NCI-H128 (cell line): ENCODE results near the gene CEP170B.
"Not testable (repeated sequence)": the region's sequence is repeated elsewhere in the genome, so short reads cannot be mapped to it uniquely, and the experiment has no call there.

Experiments used
- DNase-seq: peaks from one replicate; lab custom pipeline; 2025; ENCODE audit not compliant: unreplicated experiment; lab: John Stamatoyannopoulos, UW

The CEP170B gene

DNA sequence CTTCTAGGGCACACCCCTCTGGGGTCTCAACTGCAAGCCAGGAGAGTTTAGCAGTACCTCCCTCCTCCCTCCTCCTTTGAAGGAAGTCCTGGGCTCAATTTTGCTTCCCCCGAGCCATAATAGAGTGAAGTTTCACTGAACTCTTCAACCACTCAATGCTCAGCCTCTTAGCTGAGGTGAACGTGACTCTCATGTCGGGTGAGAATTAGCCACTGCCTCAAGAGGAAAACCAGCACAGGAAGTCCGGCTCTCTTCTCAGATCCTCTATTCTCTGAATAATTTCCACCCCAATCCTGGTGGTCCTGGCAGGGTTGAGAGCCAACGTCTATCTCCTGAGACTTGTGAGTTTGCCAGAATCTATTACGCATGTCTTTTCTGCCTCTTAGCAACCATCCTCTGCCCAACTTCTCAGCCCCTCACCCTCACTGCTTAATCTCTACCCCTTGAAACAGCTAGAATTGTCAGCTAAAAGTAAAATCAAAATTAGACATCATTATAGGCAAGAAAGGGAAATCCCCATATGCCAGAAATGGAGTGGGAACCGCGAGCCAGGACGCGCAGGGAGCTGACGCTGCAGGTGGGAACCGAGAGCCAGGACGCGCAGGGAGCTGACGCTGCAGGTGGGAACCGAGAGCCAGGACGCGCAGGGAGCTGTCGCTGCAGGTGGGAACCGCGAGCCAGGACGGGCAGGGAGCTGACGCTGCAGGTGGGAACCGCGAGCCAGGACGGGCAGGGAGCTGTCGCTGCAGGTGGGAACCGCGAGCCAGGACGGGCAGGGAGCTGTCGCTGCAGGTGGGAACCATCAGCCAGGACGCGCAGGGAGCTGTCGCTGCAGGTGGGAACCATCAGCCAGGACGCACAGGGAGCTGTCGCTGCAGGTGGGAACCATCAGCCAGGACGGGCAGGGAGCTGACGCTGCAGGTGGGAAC is 39.8 kb downstream of the CEP170B start:
- DNase-seq = not testable (repeated sequence)

DNA sequence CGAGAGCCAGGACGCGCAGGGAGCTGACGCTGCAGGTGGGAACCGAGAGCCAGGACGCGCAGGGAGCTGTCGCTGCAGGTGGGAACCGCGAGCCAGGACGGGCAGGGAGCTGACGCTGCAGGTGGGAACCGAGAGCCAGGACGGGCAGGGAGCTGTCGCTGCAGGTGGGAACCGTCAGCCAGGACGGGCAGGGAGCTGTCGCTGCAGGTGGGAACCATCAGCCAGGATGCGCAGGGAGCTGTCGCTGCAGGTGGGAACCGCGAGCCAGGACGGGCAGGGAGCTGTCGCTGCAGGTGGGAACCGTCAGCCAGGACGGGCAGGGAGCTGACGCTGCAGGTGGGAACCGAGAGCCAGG is 40.5 kb downstream of the CEP170B start:
- DNase-seq = not testable (repeated sequence)

DNA sequence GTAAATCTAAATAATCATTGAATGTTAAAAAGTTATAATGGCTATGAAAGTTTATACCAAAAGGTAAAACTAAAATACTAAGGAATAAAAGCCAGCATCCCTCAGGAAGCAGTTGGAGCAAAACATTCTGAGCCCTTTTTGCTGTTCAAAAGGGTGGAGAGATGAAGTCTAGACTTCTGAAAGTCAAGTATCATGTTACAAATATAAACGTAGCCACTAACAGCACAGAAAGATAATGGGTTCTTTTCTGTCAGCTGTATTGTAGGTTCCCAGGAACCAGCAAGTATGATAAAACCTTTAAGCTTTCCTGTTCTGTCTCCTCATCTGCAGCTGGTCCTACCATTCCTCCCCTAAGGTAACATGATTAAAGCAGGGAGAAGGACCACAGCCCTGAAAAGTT is 43.2 kb downstream of the CEP170B start:
- DNase-seq = no peak

DNA sequence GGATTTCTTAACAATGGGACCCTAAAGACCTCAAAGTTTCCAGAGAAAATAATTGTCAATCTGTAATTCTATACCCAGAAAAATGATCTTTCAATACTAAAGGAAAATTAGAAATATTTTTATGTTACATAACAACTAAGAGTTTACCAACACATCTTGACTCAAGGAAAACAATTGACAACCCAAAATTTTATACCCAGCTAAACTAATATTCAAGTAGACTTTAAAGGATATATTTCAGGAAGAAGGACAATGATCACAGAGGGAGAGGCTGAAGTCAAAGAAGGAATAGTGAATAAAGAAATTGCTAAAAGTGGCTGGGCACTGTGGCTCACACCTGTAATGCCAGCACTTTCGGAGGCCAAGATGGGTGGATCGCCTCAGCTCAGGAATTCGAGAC is 47.0 kb downstream of the CEP170B start:
- no peak for DNase-seq

DNA sequence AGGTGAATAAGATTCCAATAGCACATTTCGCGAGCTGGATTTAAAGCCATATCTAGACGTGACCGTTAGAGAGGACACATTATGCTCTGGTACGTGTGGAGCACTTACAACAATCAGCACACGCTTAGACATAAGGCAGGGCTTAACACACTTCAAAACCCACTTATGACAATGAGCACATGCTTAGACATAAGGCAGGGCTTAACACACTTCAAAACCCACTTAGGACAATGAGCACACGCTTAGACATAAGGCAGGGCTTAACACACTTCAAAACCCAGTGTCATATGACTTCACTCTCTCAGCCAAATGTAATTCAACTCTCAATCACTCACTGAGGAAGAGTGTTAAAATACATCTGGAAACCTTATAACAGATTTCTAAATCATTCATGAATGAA is 48.4 kb downstream of the CEP170B start:
- DNase-seq = peak; percentile 78

DNA sequence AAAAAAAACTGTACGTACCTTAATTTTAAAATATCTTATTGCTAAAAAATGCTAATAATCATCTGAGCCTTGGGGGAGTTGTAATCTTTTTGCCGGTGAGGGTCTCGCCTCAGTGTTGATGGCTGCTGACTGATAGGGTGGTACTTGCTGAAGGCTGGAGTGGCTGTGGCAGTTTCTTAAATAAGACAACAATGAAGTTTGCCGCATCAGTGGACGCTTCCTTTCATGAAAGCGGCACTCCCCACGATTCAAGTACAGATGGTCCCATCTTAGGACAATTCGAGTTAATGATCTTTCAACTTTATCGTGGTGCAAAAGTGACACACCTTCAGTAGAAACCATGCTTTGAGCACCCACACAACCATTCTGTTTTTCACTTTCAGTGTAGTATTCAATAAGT is 52.0 kb downstream of the CEP170B start:
- no peak for DNase-seq

DNA sequence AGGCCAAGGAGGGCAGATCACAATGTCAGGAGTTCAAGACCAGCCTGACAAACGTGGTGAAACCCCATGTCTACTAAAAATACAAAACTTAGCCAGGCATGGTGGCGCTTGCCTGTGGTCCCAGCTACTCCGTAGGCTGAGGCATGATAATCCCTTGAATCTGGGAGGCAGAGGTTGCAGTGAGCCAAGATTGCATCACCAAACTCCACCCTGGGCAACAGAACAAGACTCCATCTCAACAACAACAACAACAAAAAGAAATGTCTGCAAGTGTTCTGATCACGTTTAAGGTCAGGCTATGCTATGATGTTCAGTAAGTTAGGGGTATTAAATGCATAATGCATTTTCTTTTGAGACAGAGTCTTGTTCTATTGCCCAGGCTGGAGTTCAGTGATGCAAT is 52.9 kb downstream of the CEP170B start:
- DNase-seq = no peak

DNA sequence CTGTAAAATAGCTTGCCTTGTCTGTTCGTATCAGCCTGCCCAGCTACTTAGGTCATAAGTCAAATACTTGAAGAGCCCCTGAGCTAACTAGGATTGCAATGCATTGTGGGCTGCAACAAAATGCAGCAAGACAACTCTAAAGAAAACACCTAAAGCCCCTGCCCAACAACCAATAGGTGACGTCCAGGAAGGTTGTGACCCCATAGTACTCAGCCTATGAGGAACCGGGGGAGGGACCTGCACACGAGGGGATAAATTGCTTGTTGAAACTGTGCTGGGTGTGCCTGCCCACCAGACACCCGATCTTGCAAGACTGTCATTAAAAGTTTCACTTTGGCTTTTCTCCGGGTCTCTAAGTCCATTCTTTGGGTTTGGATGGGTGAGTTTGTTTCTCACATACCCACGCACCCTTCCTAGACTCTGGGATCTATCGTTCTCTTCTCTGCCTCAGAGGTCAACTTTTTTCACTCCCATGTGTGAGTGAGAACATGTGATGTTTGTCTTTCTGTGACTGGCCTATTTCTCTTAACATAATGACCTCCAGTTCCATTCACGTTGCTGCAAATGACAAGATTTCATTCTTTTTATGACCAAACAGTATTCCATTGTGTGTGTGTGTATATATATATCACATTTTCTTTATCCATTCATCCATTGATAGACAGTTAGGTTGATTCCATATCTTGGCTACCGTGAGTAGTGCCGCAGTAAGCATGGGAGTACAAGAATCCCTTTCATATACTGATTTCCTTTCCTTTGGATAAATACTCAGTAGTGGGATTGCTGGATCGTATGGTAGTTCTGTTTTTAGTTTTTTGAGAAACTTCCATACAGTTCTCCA is 54.3 kb downstream of the CEP170B start:
- not testable (repeated sequence) for DNase-seq

DNA sequence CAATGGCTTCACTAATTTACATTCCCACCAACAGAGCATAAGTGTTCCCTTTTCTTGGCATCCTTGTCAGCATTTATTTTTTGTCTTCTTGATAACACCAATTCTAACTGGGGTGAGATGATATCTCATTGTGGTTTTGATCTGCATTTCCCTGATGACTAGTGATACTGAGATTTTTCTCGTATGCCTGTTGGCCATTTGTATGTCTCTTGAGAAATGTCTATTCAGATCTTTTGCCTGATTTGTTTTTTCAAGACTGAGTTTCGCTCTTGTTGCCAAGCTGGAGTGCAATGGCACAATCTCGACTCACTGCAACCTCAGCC is 54.9 kb downstream of the CEP170B start:
- no peak for DNase-seq

DNA sequence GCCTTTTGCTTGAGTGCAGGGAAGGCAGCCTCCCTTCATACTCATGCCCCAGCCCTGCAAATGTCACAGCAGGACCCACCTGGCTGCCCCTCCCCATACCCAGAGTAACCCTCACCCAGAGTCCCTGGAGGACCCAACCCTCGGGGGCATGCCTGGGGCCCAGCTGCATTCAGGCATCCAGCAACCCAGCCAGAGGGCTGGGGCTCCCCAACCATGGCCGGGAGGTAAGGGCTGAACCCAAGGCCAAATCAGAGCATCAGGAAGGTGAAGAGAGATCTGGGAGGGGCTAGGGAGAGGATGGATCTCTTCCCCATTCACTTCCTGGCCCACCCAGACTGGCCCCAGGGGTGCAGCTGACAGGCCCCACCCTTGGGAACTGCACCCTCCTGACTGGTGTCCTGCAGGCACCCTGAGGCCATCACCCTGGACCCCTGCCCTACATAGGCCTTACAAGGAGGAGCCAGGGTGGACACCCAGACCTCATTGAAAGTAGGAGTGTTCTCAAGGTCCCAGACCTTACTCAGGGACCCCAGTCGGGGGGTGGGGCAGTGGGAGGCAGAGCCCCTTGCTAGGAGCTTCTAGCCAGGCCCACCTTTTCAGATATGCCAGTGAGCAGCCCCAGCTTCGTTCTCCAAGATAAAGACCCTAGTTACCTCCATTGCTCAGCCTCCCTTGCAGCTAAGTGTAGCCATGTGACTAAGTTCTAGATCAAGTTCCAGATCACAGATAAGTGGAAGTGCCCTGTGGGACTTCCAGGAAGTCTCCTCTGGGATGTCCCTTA is 58.8 kb downstream of the CEP170B start:
- no peak for DNase-seq

DNA sequence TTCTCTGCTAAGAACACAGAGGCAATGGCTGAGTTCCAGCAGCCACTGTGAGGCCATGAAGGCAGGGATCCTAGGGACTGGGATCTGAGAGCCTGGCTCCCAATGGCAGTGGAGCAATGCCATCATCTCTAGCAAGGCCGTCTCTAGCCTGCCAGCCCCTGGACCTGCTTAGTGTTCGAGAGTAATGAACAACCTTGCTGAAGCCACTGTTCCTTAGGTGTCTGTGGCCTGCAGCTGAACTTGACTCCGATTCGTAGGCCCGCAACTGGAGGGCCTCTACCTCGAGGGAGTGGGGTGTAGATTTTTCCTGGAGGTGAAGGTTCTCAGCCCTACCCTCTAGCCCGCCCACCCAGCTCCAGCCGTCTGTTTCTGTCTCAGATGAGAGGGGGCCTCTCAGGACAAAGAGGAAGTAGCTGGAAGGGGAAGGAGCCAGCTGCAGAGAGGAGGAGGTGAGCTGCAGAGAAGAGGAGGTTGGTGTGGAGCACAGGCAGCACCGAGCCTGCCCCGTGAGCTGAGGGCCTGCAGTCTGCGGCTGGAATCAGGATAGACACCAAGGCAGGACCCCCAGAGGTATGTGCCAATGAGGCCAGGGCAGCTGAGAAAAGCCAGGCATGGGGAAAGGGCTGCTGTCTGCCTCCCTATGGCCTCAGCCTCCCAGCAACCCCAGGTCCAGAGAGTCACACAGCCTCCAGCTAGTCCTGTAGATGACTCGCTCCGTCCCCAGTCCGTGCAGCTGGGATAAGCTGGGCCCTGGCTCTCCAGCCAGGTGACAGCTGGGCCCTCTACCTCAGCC is 59.5 kb downstream of the CEP170B start, which contains the start of gene PLD4:
TSS of gene PLD4 (plus strand) at position 459 of the 793 bp plus-strand sequence. CDS start 2,262 bp downstream, outside the sequence.
- DNase-seq = no peak

DNA sequence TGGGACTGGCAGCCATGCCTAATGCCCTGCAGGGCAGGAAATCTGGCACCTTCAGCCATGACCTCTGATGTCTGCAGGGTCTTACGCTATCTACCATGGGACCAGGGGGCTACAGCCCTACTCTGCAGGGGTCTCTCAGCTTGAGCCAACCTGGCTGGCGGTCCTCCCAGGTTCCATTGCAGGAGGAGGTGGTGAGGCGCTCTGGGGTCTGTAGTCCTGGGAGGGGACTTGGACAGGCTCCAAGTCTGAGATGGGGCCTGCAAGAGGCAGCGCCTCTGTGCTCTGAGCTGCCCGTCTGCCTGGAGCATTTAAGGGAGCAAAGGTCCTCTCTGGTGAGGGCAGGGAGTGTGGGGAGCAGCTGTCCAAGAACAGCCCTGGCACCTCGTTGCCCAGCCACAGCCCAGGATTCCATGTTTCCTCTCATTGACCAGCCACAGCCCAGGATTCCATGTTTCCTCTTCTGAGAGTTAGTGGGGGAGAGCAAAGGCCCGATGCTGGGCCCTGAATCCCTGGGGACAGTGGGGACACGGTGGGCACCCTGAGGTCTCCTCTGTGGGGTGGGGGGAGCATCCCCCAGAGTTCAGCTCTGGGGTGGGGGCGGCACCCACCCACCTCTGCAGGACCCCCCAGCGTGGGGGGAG is 60.3 kb downstream of the CEP170B start:
- no peak for DNase-seq

DNA sequence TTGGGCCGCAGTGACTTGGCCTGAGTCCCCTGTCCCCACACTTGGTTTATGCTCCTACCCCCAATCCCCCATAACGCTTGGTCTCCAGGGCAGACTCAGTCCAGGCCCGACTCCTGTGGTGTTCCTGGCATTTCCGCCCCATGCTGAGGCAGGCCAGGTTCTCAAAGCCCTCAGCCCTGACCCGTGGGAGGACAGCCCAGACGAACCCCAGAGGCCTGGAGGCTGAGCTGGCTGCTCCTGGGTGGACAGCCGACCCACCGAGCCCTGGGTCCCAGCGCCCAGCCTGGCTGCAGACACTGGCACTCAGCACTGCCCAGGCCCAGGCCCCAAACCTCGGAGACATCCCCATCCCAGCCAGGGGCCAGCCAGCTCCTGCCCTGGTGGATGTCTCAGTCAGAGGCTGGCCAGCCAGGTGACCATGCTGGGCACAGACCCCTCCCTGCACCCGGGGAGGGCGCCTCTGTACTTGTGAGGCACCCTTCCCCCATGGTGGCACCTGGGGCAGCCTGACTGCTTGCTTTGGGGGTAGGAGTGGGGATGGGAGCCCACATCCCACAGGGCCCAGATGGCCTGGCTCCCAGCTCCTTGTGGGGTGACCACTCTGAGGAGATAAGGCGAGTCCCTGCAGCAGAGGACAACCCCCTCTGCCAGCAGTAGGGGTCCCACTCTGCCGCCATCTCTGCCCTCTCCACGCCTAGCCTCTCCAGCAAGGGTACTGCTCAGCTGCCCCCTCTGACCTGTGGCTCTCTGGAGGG is 61.0 kb downstream of the CEP170B start:
- DNase-seq = no peak

DNA sequence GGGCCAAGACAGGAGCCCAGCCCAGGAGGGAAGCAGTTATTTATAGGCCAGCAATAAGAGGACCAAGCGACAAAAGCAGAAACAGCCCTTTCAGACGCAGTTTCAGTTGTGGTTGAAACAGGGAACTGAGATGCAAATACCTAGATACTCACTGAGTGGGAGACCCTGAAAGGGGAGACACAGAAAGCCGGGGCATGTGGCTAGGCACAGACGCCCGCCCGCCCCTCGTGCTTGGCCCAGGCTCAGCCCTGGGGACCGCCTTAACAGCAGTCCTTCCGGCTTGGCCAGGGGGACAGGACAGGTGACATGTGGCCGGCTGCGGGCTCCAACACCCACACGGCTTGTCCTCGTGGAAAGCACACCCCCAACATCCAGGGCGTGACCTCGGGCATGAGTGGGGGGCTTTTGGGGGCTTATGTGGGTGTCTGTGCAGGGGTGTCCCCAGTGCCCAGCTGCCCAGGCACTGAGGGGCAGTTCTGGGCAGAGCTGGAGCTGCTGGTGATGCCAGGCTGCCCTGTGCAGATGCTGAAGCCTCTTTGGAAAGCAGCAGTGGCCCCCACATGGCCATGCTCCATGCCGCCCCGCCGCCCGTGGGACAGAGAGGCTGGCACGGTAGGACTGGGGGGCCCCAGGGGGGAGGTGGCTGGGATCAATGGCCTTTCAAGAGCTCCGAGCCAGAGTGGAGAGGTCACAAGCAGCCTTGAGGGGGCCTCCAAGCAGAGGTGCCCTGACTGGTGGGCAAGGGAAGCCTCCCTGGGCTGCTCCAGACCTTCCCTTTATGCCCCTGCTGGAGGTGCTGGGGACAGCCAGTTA is 61.8 kb downstream of the CEP170B start:
- DNase-seq = no peak

DNA sequence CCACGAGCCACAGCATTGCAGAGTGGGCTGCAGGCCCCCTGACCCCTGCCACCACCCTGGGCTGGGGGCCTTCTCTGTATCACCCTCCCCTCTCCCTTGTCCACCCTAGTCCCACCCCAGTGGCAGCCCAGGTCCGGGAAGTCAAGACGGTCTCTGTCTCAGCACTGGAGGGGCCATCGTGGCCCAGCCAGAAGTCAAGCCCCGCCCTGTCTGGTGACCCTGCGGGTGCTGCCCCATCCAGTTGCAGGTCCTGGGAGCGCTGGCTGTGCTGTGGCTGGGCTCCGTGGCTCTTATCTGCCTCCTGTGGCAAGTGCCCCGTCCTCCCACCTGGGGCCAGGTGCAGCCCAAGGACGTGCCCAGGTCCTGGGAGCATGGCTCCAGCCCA is 62.4 kb downstream of the CEP170B start:
- no peak for DNase-seq

DNA sequence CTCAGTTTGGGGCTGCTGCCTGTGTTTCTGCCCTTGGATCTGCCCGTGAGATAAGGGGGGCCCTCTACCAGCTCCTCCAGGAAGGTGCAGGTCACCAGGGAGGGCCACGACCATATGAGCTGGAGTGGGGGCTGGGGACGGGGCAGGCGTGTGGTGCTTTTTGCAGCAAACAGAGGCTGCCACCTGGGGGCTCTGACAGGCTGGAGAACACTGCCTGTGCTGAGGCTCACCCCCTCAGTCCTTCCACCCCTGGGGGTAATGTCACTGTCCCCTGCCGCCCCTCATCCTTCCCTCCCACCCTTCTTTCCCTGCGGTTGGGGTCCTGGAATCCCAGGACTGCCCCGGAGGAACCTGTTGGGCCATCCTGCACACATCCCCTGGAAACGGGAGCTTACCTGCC is 62.8 kb downstream of the CEP170B start:
- no peak for DNase-seq

DNA sequence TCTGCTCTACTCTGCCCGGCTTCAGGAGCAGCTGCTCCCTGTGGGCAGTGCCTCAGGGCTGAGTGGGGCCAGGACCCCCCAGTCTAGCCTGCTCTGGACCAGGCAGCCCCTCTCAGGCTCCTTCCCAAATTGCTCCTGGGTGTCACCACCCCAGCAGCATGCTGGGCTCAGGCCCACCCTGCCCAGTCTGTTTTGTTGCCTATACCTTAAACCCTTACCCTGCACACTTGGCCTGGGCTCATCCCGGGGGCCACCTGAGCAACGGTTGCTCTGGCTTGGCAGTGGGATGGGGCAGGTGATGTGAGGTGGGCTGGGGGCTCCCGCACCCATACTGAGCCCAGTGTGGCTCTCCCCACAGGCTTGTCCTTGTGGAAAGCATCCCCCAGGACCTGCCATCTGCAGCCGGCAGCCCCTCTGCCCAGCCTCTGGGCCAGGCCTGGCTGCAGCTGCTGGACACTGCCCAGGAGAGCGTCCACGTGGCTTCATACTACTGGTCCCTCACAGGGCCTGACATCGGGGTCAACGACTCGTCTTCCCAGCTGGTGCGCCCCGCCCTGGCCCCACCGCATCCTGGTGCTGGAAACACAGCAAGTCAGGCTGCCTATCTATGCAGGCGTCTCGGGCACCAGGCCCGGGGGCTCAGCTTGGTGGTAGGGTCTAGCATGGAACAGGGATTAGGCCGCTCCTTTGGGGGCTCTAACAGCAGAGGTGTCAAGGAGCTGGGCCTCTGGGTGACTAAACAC is 63.5 kb downstream of the CEP170B start:
- DNase-seq = no peak
